NK-92 (cell line): ENCODE measurements around the gene DOCK11.
"Not testable (repeated sequence)": the region's sequence is repeated elsewhere in the genome, so short reads cannot be mapped to it uniquely, and the experiment has no call there.

ENCODE experiments used
- DNase-seq: peaks from one replicate; lab custom pipeline; 2025; ENCODE audit not compliant: unreplicated experiment; lab: John Stamatoyannopoulos, UW

Gene DOCK11

GRCh38 chrX:118729042-118729652 is 233.5 kb downstream of the DOCK11 start:
- DNase-seq: no peak

- no peak for DNase-seq
These were observed 235.1 kb downstream of the DOCK11 start for GRCh38 chrX:118730500-118731247.

DNA sequence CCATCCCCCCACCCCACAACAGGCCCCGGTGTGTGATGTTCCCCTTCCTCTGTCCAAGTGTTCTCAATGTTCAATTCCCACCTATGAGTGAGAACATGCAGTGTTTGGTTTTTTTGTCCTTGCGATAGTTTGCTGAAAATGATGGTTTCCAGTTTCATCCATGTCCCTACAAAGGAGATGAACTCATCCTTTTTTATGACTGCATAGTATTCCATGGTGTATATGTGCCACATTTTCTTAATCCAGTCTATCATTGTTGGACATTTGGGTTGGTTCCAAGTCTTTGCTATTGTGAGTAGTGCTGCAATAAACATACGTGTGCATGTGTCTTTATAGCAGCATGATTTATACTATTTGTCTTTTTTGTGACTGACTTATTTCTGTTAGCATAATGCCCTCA is 236.9 kb downstream of the DOCK11 start:
- DNase-seq: not testable (repeated sequence)

DNA sequence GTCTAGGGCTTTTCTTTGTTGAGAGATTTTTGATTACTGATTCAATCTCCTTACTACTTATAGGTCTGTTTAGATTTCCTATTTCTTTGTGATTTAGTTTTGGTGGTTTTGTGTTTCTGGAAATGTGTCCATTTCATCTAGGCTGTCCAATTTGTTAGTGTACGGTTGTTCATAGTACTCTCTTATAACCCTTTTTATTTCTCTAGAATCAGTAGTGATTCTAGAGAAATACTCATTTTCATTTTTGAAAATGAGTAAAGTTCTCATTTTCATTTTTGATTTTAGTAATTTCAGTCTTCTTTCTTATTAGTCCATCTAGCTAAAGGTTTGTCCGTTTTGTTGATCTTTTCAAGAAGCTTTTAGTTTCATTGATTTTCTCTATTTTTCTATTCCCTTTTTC is 239.3 kb downstream of the DOCK11 start:
- DNase-seq: no peak
